Hepatic stellate cell (primary cell): ENCODE data around the gene RASD1.
"Not testable (repeated sequence)": the region's sequence is repeated elsewhere in the genome, so short reads cannot be mapped to it uniquely, and the experiment has no call there.

ENCODE experiments used
- DNase-seq: peaks from one replicate; pipeline ENCODE4 v3.0.0; 2011; ENCODE audit warnings: low spot score

Gene RASD1

GRCh38 chr17:17469358-17469757 lies 26.8 kb downstream of the RASD1 start:
- DNase-seq, result no peak

GRCh38 chr17:17468217-17469010 lies 27.8 kb downstream of the RASD1 start:
- no peak for DNase-seq

GRCh38 chr17:17467720-17468119 lies 28.5 kb downstream of the RASD1 start:
- no peak for DNase-seq

- DNase-seq, result no peak
These were observed 29.2 kb downstream of the RASD1 start for GRCh38 chr17:17467016-17467415.

- DNase-seq, result no peak
These were observed 29.7 kb downstream of the RASD1 start for GRCh38 chr17:17466511-17466910.

- not testable (repeated sequence) for DNase-seq
These were observed 30.3 kb downstream of the RASD1 start for GRCh38 chr17:17465878-17466277.

GRCh38 chr17:17463821-17464220 lies 32.4 kb downstream of the RASD1 start:
- no peak for DNase-seq

- DNase-seq, result no peak
These were observed 34.0 kb downstream of the RASD1 start for GRCh38 chr17:17462048-17462824.

- DNase-seq, result no peak
These were observed 36.2 kb downstream of the RASD1 start for GRCh38 chr17:17460038-17460437.

- no peak for DNase-seq
These were observed 38.5 kb downstream of the RASD1 start for GRCh38 chr17:17457680-17458079.

GRCh38 chr17:17456251-17456650 lies 39.9 kb downstream of the RASD1 start:
- DNase-seq, result no peak

- no peak for DNase-seq
These were observed 41.0 kb downstream of the RASD1 start for GRCh38 chr17:17455173-17455572.

GRCh38 chr17:17454700-17455099 lies 41.5 kb downstream of the RASD1 start:
- DNase-seq, result not testable (repeated sequence)

- DNase-seq, result no peak
These were observed 41.9 kb downstream of the RASD1 start for GRCh38 chr17:17454276-17454675.

GRCh38 chr17:17453088-17453487 lies 43.1 kb downstream of the RASD1 start:
- DNase-seq, result no peak

- DNase-seq, result no peak
These were observed 47.5 kb downstream of the RASD1 start for GRCh38 chr17:17448723-17449122.

GRCh38 chr17:17448076-17448475 lies 48.1 kb downstream of the RASD1 start:
- no peak for DNase-seq

- DNase-seq, result no peak
These were observed 48.9 kb downstream of the RASD1 start for GRCh38 chr17:17447264-17447663.

- no peak for DNase-seq
These were observed 49.5 kb downstream of the RASD1 start for GRCh38 chr17:17446666-17447155.

GRCh38 chr17:17445925-17446665 lies 50.1 kb downstream of the RASD1 start:
- DNase-seq, result peak; percentile 91

GRCh38 chr17:17445296-17445924 lies 50.8 kb downstream of the RASD1 start:
- DNase-seq, result no peak
